Immature natural killer cell (primary cell): Measurements from ENCODE around the gene SEPTIN11. TPM values are rescaled to one million over a fixed set of nuclear protein-coding genes. Genes with fewer than 3 reads are reported as not detected.
A peak's percentile ranks its signal among the peaks of the same experiment; 100 is the strongest.

Source experiments
- DNase-seq, 3 donors: peaks; one replicate each; pipeline ENCODE4 v3.0.0; 2022; ENCODE audit warnings: mixed read lengths in 1 of 3
- H3K27ac Mint-ChIP-seq, 6 donors: one replicate each; pipeline ENCODE4 v1.8.0; 2020; ENCODE audit warnings: mixed read lengths in 6 of 6, mild to moderate bottlenecking in 5 of 6, inconsistent platforms in 4 of 6, moderate library complexity in 3 of 6
- H3K27me3 Mint-ChIP-seq, 3 donors: one replicate each; pipeline ENCODE4 v1.8.0; 2020 to 2021; ENCODE audit warnings: low read depth in 3 of 3, mild to moderate bottlenecking in 3 of 3, mixed read lengths in 3 of 3, moderate library complexity in 3 of 3, inconsistent platforms in 1 of 3
- H3K36me3 Mint-ChIP-seq, 3 donors: one replicate each; pipeline ENCODE4 v1.8.0; 2020; ENCODE audit warnings: mixed read lengths in 3 of 3, inconsistent platforms in 2 of 3, mild to moderate bottlenecking in 2 of 3
- H3K4me1 Mint-ChIP-seq, 2 donors: one replicate each; pipeline ENCODE4 v1.8.0; 2020; ENCODE audit warnings: inconsistent platforms in 2 of 2, mild to moderate bottlenecking in 2 of 2, mixed read lengths in 2 of 2, moderate library complexity in 1 of 2
- H3K4me3 Mint-ChIP-seq, 5 donors: one replicate each; pipeline ENCODE4 v1.8.0; 2020; ENCODE audit warnings: mild to moderate bottlenecking in 5 of 5, mixed read lengths in 5 of 5, inconsistent platforms in 3 of 5, moderate library complexity in 3 of 5
- H3K9me3 Mint-ChIP-seq, 6 donors: one replicate each; pipeline ENCODE4 v1.8.0; 2020; ENCODE audit warnings: mild to moderate bottlenecking in 6 of 6, mixed read lengths in 6 of 6, inconsistent platforms in 4 of 6, moderate library complexity in 3 of 6
- polyA plus RNA-seq, 3 donors: library from polyadenylated mRNA; unstranded; fragments of 300-500 nt; fragmentation: Illumina TruSeq; gene quantifications; one replicate each; pipeline ENCODE4 v1.2.3, GENCODE V29; 2021

The SEPTIN11 gene
- polyA plus RNA-seq, 3 donors from 2014 or later: 40.4 to 59.6 (median 57.5) TPM

GRCh38 chr4:76943790-76944189, 5.8 kb upstream of the SEPTIN11 start:
- Mint-ChIP-seq H3K36me3 (peaks cover 5 to 12% (median 7%) of the 10 kb centered on the region in 3 donors), H3K27ac (no peak overlapping the region), H3K9me3 (peaks cover 0 to 10% (median 3%) of the 10 kb centered on the region in 6 donors), H3K4me3 (no peak overlapping the region), H3K4me1 (peaks cover 4 to 6% of the 10 kb centered on the region in 2 donors), H3K27me3 (no peaks in the 10 kb centered on the region)
- DNase-seq: no peak

- DNase-seq: no peak
- peak overlapping the region in 3 of 5 donors; percentile 29 to 59 (median 43) for H3K4me3 Mint-ChIP-seq
- H3K36me3 Mint-ChIP-seq: peaks cover 0 to 3% (median 0%) of the 10 kb centered on the region in 3 donors
- H3K9me3 Mint-ChIP-seq: no peaks in the 10 kb centered on the region
- peaks cover 2 to 7% (median 7%) of the 10 kb centered on the region in 3 donors for H3K27me3 Mint-ChIP-seq
- H3K4me1 Mint-ChIP-seq: peaks cover 17 to 20% of the 10 kb centered on the region in 2 donors
- peak overlapping the region in 1 of 6 donors; percentile 35 for H3K27ac Mint-ChIP-seq
These were observed 2.2 kb upstream of the SEPTIN11 start for GRCh38 chr4:76947369-76947768.

GRCh38 chr4:76948443-76949275, 893 bp upstream of the SEPTIN11 start:
- Mint-ChIP-seq H3K27ac (peak overlapping the region; percentile 53 to 83 (median 76)), H3K4me1 (peaks cover 19 to 33% of the 10 kb centered on the region in 2 donors), H3K27me3 (peaks cover 2 to 7% (median 7%) of the 10 kb centered on the region in 3 donors), H3K4me3 (peak overlapping the region; percentile 89 to 94 (median 91)), H3K9me3 (no peaks in the 10 kb centered on the region), H3K36me3 (no peaks in the 10 kb centered on the region)
- DNase-seq: peak; percentile 75 to 77 (median 76)

- H3K27me3 Mint-ChIP-seq: peaks cover 2 to 7% (median 7%) of the 10 kb centered on the region in 3 donors
- H3K4me1 Mint-ChIP-seq: peaks cover 19 to 44% of the 10 kb centered on the region in 2 donors
These were observed 752 bp downstream of the SEPTIN11 start for GRCh38 chr4:76950052-76950955.

GRCh38 chr4:76950956-76951671, 1.6 kb downstream of the SEPTIN11 start:
- H3K4me1 Mint-ChIP-seq: peaks cover 19 to 44% of the 10 kb centered on the region in 2 donors
- H3K4me3 Mint-ChIP-seq: peak overlapping the region; percentile 89 to 94 (median 91)
- peaks cover 2 to 7% (median 7%) of the 10 kb centered on the region in 3 donors for H3K27me3 Mint-ChIP-seq
- H3K27ac Mint-ChIP-seq: peak overlapping the region in 5 of 6 donors; percentile 3 to 86 (median 65)
- peaks cover 0 to 4% (median 0%) of the 10 kb centered on the region in 3 donors for H3K36me3 Mint-ChIP-seq
- H3K9me3 Mint-ChIP-seq: no peaks in the 10 kb centered on the region
- DNase-seq: no peak

More at GRCh38 chr4:76950052-76950955, 752 bp downstream of the SEPTIN11 start:
- DNase-seq: peak; percentile 43 to 52 (median 47)
- H3K36me3 Mint-ChIP-seq: peaks cover 0 to 2% (median 0%) of the 10 kb centered on the region in 3 donors
- no peaks in the 10 kb centered on the region for H3K9me3 Mint-ChIP-seq
- peak overlapping the region; percentile 23 to 87 (median 82) for H3K27ac Mint-ChIP-seq
- peak overlapping the region; percentile 89 to 94 (median 91) for H3K4me3 Mint-ChIP-seq

- peak overlapping the region in 2 of 6 donors; percentile 41 to 86 for H3K27ac Mint-ChIP-seq
- H3K27me3 Mint-ChIP-seq: peaks cover 2 to 7% (median 7%) of the 10 kb centered on the region in 3 donors
- H3K36me3 Mint-ChIP-seq: peaks cover 0 to 4% (median 0%) of the 10 kb centered on the region in 3 donors
- peak overlapping the region; percentile 89 to 94 (median 91) for H3K4me3 Mint-ChIP-seq
- no peak for DNase-seq
- no peaks in the 10 kb centered on the region for H3K9me3 Mint-ChIP-seq
- H3K4me1 Mint-ChIP-seq: peaks cover 19 to 44% of the 10 kb centered on the region in 2 donors
These were observed 2.1 kb downstream of the SEPTIN11 start for GRCh38 chr4:76951672-76952010.

- Mint-ChIP-seq H3K27ac (no peak overlapping the region), H3K36me3 (peaks cover 0 to 4% (median 0%) of the 10 kb centered on the region in 3 donors), H3K9me3 (no peaks in the 10 kb centered on the region), H3K27me3 (peaks cover 2 to 7% (median 7%) of the 10 kb centered on the region in 3 donors), H3K4me1 (peaks cover 19 to 44% of the 10 kb centered on the region in 2 donors), H3K4me3 (peak overlapping the region in 4 of 5 donors; percentile 31 to 57 (median 38))
- no peak for DNase-seq
These were observed 2.5 kb downstream of the SEPTIN11 start for GRCh38 chr4:76952071-76952470.

GRCh38 chr4:76952656-76953582, 3.4 kb downstream of the SEPTIN11 start:
- Mint-ChIP-seq H3K27ac (no peak overlapping the region), H3K27me3 (peaks cover 2 to 7% (median 7%) of the 10 kb centered on the region in 3 donors), H3K36me3 (peaks cover 0 to 4% (median 0%) of the 10 kb centered on the region in 3 donors), H3K4me1 (peaks cover 18 to 44% of the 10 kb centered on the region in 2 donors), H3K4me3 (peak overlapping the region in 1 of 5 donors; percentile 25), H3K9me3 (no peaks in the 10 kb centered on the region)
- no peak for DNase-seq

- peaks cover 2 to 7% (median 7%) of the 10 kb centered on the region in 3 donors for H3K27me3 Mint-ChIP-seq
- no peak overlapping the region for H3K4me3 Mint-ChIP-seq
- H3K4me1 Mint-ChIP-seq: peaks cover 13 to 38% of the 10 kb centered on the region in 2 donors
- peaks cover 0 to 5% (median 4%) of the 10 kb centered on the region in 3 donors for H3K36me3 Mint-ChIP-seq
- no peaks in the 10 kb centered on the region for H3K9me3 Mint-ChIP-seq
- no peak overlapping the region for H3K27ac Mint-ChIP-seq
- no peak for DNase-seq
These were observed 4.4 kb downstream of the SEPTIN11 start for GRCh38 chr4:76953956-76954355.

- Mint-ChIP-seq H3K36me3 (peaks cover 0 to 5% (median 4%) of the 10 kb centered on the region in 3 donors), H3K27ac (peak overlapping the region in 1 of 6 donors; percentile 33), H3K27me3 (peaks cover 2 to 7% (median 6%) of the 10 kb centered on the region in 3 donors), H3K4me3 (no peak overlapping the region), H3K4me1 (peaks cover 13 to 41% of the 10 kb centered on the region in 2 donors), H3K9me3 (no peaks in the 10 kb centered on the region)
- DNase-seq: no peak
These were observed 4.9 kb downstream of the SEPTIN11 start for GRCh38 chr4:76954489-76954888.

- Mint-ChIP-seq H3K27me3 (peaks cover 2 to 5% (median 5%) of the 10 kb centered on the region in 3 donors), H3K4me3 (no peak overlapping the region), H3K9me3 (no peaks in the 10 kb centered on the region)
These were observed 5.6 kb downstream of the SEPTIN11 start for GRCh38 chr4:76955182-76955581.

More at GRCh38 chr4:76955182-76955581, 5.6 kb downstream of the SEPTIN11 start:
- H3K27ac Mint-ChIP-seq: no peak overlapping the region
- peaks cover 0 to 5% (median 4%) of the 10 kb centered on the region in 3 donors for H3K36me3 Mint-ChIP-seq
- H3K4me1 Mint-ChIP-seq: peaks cover 14 to 44% of the 10 kb centered on the region in 2 donors
- DNase-seq: no peak
